Progenitor cell of endocrine pancreas (in vitro differentiated cells): ENCODE data around the gene ALG12. TPM values are rescaled to one million over a fixed set of nuclear protein-coding genes. Genes with fewer than 3 reads are reported as not detected.

Source experiments
- DNase-seq: peaks from one replicate; pipeline ENCODE4 v3.0.0; 2021; ENCODE audit warnings: low spot score; ENCODE audit not compliant: unreplicated experiment
- H3K27ac Mint-ChIP-seq: 2 replicates; pipeline ENCODE4 v1.8.0; 2021; ENCODE audit warnings: mild to moderate bottlenecking, moderate library complexity, mixed read lengths
- H3K27me3 Mint-ChIP-seq: 2 replicates; pipeline ENCODE4 v1.8.0; 2021; ENCODE audit warnings: mixed read lengths
- H3K36me3 Mint-ChIP-seq: 2 replicates; pipeline ENCODE4 v1.8.0; 2022; ENCODE audit warnings: mixed read lengths; ENCODE audit not compliant: insufficient read depth
- H3K4me1 Mint-ChIP-seq: 2 replicates; pipeline ENCODE4 v1.8.0; 2021; ENCODE audit warnings: low read depth, mixed read lengths
- H3K4me3 Mint-ChIP-seq: 2 replicates; pipeline ENCODE4 v1.8.0; 2021; ENCODE audit warnings: low read depth, mild to moderate bottlenecking, moderate library complexity, mixed read lengths
- H3K9me3 Mint-ChIP-seq: 2 replicates; pipeline ENCODE4 v1.8.0; 2021; ENCODE audit warnings: low read depth, mixed read lengths
- total RNA-seq: library from RNA; stranded (reverse); gene quantifications from 2 replicates; pipeline ENCODE4 v1.2.1, GENCODE V29; 2021
- TF ChIP-seq, protein P1 (sequence below): fragments of 200-600 bp; sonication (generic); IDR thresholded peaks from one replicate; pipeline ENCODE4 v1.5.0; 2021; ENCODE audit warnings: antibody characterized with exemption, mild to moderate bottlenecking; ENCODE audit not compliant: unreplicated experiment

The ALG12 gene
- total RNA-seq, 1 donor from 2014 or later = 25.7 TPM

DNA sequence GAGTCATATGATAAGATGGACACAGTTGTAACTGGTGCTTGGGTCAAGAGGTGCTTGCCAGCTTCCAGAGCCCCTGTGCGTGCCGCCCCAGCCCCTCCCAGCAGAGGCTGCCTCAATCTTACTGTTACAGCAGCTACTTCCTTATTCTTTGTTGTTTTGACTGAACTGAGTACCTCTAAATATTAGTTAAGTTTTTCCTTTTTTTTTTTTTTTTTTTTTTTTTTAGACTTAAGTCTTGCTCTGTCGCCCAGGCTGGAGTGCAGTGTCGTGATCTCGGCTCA is 55.8 kb downstream of the ALG12 start:
- H3K36me3 Mint-ChIP-seq = peaks cover 32% of the 10 kb centered on the region
- no peaks in the 10 kb centered on the region for H3K27me3 Mint-ChIP-seq
- no peak overlapping the region for H3K4me3 Mint-ChIP-seq

DNA sequence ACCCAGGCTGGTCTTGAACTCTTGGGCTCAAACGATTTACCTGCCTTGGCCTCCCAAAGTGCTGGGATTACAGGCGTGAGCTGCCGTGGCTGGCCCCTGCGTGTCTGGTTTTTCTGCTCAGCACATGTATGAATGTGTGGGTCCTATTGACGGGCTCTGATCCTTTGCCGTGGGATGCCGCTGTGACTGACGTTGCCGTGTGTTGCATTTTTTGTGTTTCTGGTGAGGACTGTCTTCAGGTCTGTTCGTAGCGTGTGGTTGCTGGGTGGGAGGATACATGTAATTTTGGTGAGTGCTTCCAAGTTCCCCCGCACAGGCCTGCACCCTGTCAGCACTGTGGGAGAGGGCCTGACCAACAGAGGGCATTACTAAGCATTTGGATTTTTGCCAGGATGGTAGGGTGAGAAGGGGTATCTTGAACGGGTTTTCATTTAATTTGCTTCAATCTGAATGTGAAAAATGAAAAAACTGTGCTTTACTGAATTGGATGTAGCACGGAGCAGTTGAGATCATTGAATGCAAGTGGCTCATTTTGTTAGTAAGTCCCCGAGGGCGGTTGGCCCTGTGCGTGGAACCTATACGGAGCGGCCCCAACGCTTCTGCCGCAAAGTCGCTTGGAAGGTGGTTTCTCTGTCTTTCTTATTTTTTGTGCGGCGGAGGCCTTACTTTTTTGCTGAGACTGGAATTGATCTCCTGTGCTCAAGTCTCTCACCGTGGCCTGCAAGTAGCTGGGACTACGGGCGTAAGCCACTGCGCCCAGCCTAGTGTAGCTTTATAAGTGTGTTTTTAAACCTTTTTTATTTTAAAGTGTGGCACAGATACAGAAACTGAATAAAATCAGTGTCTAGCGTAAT is 56.4 kb downstream of the ALG12 start:
- Mint-ChIP-seq H3K36me3 (peaks cover 26% of the 10 kb centered on the region), H3K27ac (peak overlapping the region; percentile 14), H3K4me1 (peaks cover 10% of the 10 kb centered on the region), H3K9me3 (peaks cover 14% of the 10 kb centered on the region), H3K4me3 (no peak overlapping the region), H3K27me3 (no peaks in the 10 kb centered on the region)
- no peak for DNase-seq
- TF ChIP-seq, protein P1, sequence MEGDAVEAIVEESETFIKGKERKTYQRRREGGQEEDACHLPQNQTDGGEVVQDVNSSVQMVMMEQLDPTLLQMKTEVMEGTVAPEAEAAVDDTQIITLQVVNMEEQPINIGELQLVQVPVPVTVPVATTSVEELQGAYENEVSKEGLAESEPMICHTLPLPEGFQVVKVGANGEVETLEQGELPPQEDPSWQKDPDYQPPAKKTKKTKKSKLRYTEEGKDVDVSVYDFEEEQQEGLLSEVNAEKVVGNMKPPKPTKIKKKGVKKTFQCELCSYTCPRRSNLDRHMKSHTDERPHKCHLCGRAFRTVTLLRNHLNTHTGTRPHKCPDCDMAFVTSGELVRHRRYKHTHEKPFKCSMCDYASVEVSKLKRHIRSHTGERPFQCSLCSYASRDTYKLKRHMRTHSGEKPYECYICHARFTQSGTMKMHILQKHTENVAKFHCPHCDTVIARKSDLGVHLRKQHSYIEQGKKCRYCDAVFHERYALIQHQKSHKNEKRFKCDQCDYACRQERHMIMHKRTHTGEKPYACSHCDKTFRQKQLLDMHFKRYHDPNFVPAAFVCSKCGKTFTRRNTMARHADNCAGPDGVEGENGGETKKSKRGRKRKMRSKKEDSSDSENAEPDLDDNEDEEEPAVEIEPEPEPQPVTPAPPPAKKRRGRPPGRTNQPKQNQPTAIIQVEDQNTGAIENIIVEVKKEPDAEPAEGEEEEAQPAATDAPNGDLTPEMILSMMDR = no peak

More for the DNA sequence above, 55.8 kb downstream of the ALG12 start:
- Mint-ChIP-seq H3K27ac (no peak overlapping the region), H3K4me1 (peaks cover 6% of the 10 kb centered on the region), H3K9me3 (peaks cover 20% of the 10 kb centered on the region)
- DNase-seq = no peak
- TF ChIP-seq, protein P1 = no peak

DNA sequence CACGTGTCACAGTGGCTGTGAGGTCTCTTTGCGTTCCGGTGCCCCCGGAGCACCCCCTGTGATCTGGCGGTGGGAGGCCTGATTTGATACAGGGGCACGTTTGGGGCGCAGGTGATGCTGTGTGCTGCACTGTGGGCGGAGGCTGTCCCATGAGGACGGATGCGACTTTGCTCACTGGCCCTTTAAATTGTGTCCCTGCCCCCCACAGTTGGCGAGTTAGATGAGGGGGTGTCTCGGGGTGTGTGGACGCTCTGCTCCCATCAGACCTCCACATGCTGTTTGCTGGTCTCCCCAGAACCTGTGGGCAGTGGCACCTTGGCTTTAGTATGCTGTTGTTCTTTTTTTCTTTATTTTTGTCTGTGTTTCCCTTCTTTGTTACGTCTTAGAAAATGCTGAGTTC is 59.4 kb downstream of the ALG12 start:
- no peaks in the 10 kb centered on the region for H3K27me3 Mint-ChIP-seq
- no peak overlapping the region for H3K4me3 Mint-ChIP-seq
- TF ChIP-seq, protein P1 = no peak
- no peaks in the 10 kb centered on the region for H3K9me3 Mint-ChIP-seq
- H3K4me1 Mint-ChIP-seq = peaks cover 28% of the 10 kb centered on the region
- no peak overlapping the region for H3K27ac Mint-ChIP-seq
- H3K36me3 Mint-ChIP-seq = peaks cover 5% of the 10 kb centered on the region
- DNase-seq = no peak

DNA sequence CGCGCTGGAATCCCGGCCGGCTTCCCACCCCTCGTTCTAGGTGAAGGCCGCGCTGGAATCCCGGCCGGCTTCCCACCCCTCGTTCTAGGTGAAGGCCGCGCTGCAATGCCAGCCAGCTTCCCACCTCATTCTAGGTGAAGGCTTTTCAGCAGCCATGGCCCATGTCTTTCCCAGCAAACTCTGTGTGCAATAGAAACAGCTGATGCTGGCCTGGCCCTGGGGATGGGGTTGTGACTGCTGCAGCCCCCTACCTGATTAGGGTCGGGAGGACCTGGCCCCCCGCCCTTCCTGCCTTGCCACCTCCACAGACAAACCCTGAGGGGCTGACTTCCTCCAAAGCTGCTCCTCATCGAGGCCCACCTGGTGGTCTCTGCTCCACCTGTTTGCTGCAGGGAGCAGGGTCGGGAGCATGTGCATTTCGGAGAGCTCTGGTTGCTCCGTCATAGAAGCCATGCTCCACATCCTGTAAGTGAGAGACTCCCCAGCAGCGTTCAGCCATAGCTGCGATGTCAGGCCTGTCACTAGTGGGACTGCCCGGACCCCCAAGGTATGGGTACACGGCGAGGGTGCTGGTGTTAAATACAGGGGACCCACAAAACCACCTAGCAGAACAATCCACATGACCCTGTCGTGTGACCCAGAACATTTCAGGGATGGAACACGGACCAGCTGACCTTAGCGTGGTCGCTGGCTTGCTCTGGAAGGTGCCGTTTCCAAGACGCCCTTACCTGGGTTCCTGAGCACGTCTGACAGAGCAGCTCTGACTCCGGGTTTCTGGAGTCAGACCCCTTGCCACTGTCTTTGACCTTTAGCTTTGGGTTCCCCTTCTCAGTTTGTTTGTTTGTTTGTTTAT is 61.2 kb downstream of the ALG12 start:
- Mint-ChIP-seq H3K4me1 (peaks cover 28% of the 10 kb centered on the region), H3K27ac (peak overlapping the region; percentile 77), H3K27me3 (peaks cover 4% of the 10 kb centered on the region), H3K9me3 (no peaks in the 10 kb centered on the region), H3K4me3 (peak overlapping the region; percentile 47), H3K36me3 (peaks cover 2% of the 10 kb centered on the region)
- TF ChIP-seq, protein P1 = no peak
- DNase-seq = no peak

DNA sequence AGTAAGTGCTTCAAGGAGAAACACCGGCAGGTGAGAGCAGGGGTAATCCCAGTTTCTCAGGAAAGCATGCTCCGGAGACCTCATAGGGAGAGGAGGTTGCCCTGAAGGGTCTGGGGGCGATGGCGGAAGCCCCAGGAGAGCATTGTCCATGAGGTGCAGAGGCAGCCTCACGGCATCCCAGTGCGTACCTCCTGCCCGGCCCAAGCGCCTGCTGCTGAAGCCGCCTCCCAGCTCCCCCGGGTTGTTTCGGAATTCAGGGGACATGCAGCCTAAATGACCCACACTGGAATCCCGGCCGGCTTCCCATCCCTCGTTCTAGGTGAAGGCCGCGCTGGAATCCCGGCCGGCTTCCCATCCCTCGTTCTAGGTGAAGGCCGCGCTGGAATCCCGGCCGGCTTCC is 61.9 kb downstream of the ALG12 start:
- no peaks in the 10 kb centered on the region for H3K9me3 Mint-ChIP-seq
- H3K36me3 Mint-ChIP-seq = no peaks in the 10 kb centered on the region
- TF ChIP-seq, protein P1 = no peak
- DNase-seq = no peak
- no peak overlapping the region for H3K27ac Mint-ChIP-seq
- H3K27me3 Mint-ChIP-seq = peaks cover 11% of the 10 kb centered on the region
- peak overlapping the region; percentile 96 for H3K4me3 Mint-ChIP-seq
- H3K4me1 Mint-ChIP-seq = peaks cover 28% of the 10 kb centered on the region
